GM18511 (cell line): ENCODE data around the gene CSDE1.

Source experiments
- ATAC-seq: cut with Tn5 transposase; IDR thresholded peaks from one replicate; pipeline ENCODE4 v1.9.1; 2021; ENCODE audit warnings: mild to moderate bottlenecking, moderate library complexity; ENCODE audit not compliant: unreplicated experiment

CSDE1 gene

DNA sequence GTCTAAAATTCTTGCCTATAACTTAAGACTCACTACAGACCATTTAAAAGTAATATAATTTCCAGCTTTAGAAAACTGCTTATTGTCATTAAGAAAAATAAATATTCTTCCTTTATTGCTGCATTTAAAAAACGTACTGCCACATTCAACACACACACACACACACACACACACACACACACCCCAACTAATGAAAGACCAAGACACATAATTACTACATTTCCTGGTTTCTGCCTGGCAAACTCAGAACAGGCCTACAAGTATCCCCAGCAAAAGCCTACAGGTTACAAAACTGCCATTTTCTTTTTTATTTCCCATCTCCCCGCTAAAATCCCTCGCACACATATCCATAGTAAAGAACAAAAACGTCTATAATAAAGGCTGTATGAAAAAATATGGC lies 89.4 kb downstream of the CSDE1 start:
- no peak for ATAC-seq

DNA sequence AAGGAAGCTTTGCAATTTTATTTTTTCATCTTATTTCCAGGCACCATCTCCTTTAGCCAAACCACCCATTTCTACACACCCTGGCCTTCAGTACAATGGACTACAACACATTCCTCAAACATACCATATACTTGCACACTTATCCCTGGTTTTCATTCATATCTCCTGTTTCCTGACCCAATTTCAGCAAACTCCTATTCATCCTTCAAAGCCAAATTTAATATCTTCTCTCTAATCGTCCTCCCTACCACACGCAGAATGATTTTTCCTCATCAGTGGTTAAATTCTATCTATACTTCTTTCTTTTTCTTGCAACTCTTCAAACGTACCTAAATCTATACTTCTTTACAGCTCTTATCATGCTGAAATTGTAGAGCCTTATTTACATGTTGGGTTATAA lies 90.8 kb downstream of the CSDE1 start:
- ATAC-seq, result no peak
